A673 (cell line): ENCODE data around the gene UBIAD1.

Source experiments
- EZH2 ChIP-seq: fragments of 200-600 bp; sonication (generic); IDR thresholded peaks from 2 replicates; pipeline ENCODE4 v1.6.1; 2017; ENCODE audit warnings: borderline replicate concordance, low read depth, mild to moderate bottlenecking, mixed read lengths, antibody characterized with exemption, low read length; ENCODE audit not compliant: poor library complexity, severe bottlenecking
- TF ChIP-seq, protein P1 (sequence below): fragments of 300-800, 200-600 bp; sonication (generic); conservative IDR thresholded peaks from 2 replicates; pipeline ENCODE4 v1.5.1; 2017; ENCODE audit warnings: low read depth, mild to moderate bottlenecking, antibody characterized with exemption, low read length, moderate library complexity, mixed read lengths

DNA sequence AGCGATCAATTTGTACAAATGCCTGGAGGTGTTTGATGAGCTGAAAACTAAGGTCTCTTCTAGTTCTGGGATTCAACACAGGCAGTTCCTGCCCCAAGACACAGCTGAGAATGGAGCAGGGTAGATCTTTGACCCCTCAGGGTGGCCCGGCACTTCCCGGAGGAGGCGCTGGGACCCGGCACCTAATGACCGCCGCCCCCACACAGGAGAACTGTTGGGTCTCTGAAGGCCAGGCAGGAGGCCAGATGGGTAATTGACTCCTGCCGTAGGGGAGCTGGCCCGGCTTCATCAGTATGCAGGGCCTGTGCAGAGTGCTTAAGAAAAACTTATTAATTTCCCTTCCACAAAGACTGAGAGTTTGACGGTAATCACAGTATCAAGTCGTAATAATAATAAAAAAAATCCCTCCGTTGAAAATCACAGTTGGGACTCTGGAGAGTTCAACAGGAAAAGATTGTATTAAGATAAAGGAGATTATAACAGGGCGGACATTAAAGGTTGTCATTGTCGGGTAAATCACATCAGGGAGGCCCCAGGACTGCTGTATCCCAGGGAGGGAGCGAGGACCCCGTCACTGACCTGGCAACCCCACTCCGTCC lies 51.7 kb downstream of the UBIAD1 start:
- TF ChIP-seq, protein P1, sequence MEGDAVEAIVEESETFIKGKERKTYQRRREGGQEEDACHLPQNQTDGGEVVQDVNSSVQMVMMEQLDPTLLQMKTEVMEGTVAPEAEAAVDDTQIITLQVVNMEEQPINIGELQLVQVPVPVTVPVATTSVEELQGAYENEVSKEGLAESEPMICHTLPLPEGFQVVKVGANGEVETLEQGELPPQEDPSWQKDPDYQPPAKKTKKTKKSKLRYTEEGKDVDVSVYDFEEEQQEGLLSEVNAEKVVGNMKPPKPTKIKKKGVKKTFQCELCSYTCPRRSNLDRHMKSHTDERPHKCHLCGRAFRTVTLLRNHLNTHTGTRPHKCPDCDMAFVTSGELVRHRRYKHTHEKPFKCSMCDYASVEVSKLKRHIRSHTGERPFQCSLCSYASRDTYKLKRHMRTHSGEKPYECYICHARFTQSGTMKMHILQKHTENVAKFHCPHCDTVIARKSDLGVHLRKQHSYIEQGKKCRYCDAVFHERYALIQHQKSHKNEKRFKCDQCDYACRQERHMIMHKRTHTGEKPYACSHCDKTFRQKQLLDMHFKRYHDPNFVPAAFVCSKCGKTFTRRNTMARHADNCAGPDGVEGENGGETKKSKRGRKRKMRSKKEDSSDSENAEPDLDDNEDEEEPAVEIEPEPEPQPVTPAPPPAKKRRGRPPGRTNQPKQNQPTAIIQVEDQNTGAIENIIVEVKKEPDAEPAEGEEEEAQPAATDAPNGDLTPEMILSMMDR: no peak
- TF ChIP-seq EZH2: no peak
